SK-N-SH (cell line): ENCODE data around the gene IRF2BPL. TPM values are rescaled to one million over a fixed set of nuclear protein-coding genes. Genes with fewer than 3 reads are reported as not detected.

Experiments
- ELF1 ChIP-seq: IDR thresholded peaks from 2 replicates; pipeline ENCODE4 v1.4.0; 2012
- EP300 ChIP-seq, 2 experiments: IDR thresholded peaks; 2 replicates each; pipeline versions ENCODE4 v1.4.0 to v1.6.1; 2012; ENCODE audit warnings: borderline replicate concordance in 1 of 2, low read depth in 1 of 2, low read length in 1 of 2
- FOXM1 ChIP-seq: IDR thresholded peaks from 2 replicates; pipeline ENCODE4 v1.4.0; 2012; ENCODE audit warnings: low read depth, mild to moderate bottlenecking
- GABPA ChIP-seq: IDR thresholded peaks from 2 replicates; pipeline ENCODE4 v1.4.0; 2012; ENCODE audit warnings: low read depth, mild to moderate bottlenecking
- MEF2A ChIP-seq: IDR thresholded peaks from 2 replicates; pipeline ENCODE4 v1.4.0; 2012; ENCODE audit warnings: low read depth, borderline replicate concordance
- MXI1 ChIP-seq: IDR thresholded peaks from 2 replicates; pipeline ENCODE4 v1.6.1; 2012; ENCODE audit warnings: mild to moderate bottlenecking, low read depth, low read length, improper control_type of control experiment
- NFIC ChIP-seq: IDR thresholded peaks from 2 replicates; pipeline ENCODE4 v1.4.0; 2012; ENCODE audit warnings: borderline replicate concordance
- NRF1 ChIP-seq: IDR thresholded peaks from 2 replicates; pipeline ENCODE4 v1.6.1; 2012; ENCODE audit warnings: low read depth, mild to moderate bottlenecking, low read length
- RAD21 ChIP-seq: IDR thresholded peaks from 2 replicates; pipeline ENCODE4 v1.6.1; 2012; ENCODE audit warnings: mild to moderate bottlenecking, low read length
- RFX5 ChIP-seq: IDR thresholded peaks from 2 replicates; pipeline ENCODE4 v1.6.1; 2012; ENCODE audit warnings: mild to moderate bottlenecking, improper control_type of control experiment, low read length
- RXRA ChIP-seq: IDR thresholded peaks from 2 replicates; pipeline ENCODE4 v1.4.0; 2012; ENCODE audit warnings: low read depth, mild to moderate bottlenecking, borderline replicate concordance
- SIN3A ChIP-seq: IDR thresholded peaks from 2 replicates; pipeline ENCODE4 v1.6.1; 2012; ENCODE audit warnings: low read depth, mild to moderate bottlenecking, low read length, moderate library complexity, borderline replicate concordance
- TCF12 ChIP-seq: IDR thresholded peaks from 2 replicates; pipeline ENCODE4 v1.4.0; 2012
- USF1 ChIP-seq: IDR thresholded peaks from 2 replicates; pipeline ENCODE4 v1.4.0; 2012; ENCODE audit warnings: low read depth, borderline replicate concordance
- polyA plus RNA-seq, 3 experiments: library from polyadenylated mRNA; depleted of rRNA; stranded (reverse); fragments of >200 nt; gene quantifications; 2 replicates each; pipeline ENCODE4 v1.2.3, GENCODE V29; 2012
- TF ChIP-seq, protein P1 (sequence below): fragments of 150-350 bp; IDR thresholded peaks from 2 replicates; pipeline ENCODE4 v1.6.1; 2017; ENCODE audit warnings: antibody characterized with exemption, low read length, low read depth, borderline replicate concordance
- TF ChIP-seq, protein P2 (sequence below): IDR thresholded peaks from 2 replicates; pipeline ENCODE4 v1.6.1; 2012; ENCODE audit warnings: mild to moderate bottlenecking, low read depth, low read length, moderate library complexity
- TF ChIP-seq, protein P3 (sequence below): fragments of 200-600 bp; sonication (generic); IDR thresholded peaks from 2 replicates; pipeline ENCODE4 v1.6.1; 2017; ENCODE audit warnings: antibody characterized with exemption, mild to moderate bottlenecking, moderate library complexity

Gene IRF2BPL
- polyA plus RNA-seq, 1 of the 3 experiments (the other 2 are of a cell fraction): 17.1 TPM

DNA sequence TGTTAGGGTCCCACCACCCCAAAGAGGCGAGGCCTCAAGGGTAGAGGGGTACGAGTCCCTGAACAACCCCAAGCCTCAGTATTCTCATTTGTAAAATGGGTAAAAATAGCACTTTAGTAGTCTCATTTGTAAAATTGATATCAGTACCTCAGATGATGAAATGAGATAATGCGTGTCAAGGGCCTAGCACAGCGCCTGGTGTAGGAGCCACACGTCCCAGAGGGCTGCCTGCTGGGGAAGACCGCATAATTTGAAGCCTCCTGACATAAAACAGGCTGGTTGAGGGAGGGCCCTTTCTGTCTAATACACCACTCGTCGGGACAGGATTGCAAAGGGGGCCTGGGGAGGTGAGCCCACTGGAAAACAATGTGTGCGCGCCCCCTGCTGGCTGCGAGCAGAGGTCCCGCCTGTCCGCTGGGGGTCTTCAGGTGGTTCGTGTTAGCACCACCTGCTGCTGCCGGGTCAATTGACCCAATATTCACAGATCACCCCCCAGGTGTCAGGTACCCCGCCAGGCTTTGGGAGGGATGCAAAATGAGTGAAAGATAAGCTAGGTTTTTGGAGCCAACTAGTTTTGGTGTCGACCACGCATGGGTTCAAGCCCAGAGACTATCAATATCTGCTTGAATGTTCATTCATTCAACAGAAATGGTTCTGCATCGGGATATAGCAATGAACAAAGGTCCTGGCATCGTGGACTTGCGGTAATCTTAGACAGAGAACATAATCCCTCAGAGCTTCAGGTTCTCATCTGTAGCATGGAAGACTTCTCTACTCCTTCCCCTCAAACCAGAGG lies 24.7 kb upstream of the IRF2BPL start (continued):
- TF ChIP-seq MEF2A: no peak
- peak; percentile 24; the same call in 1 of the 2 replicates for TF ChIP-seq NFIC
- no peak for TF ChIP-seq USF1
- TF ChIP-seq MXI1: peak; percentile 46; the same call in 1 of the 2 replicates
- TF ChIP-seq, protein P1, sequence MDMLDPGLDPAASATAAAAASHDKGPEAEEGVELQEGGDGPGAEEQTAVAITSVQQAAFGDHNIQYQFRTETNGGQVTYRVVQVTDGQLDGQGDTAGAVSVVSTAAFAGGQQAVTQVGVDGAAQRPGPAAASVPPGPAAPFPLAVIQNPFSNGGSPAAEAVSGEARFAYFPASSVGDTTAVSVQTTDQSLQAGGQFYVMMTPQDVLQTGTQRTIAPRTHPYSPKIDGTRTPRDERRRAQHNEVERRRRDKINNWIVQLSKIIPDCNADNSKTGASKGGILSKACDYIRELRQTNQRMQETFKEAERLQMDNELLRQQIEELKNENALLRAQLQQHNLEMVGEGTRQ: no peak
- peak; percentile 67 for TF ChIP-seq TCF12
- TF ChIP-seq RFX5: no peak
- TF ChIP-seq RXRA: peak; percentile 25; the same call in 1 of the 2 replicates
- peak; percentile 25; the same call in 1 of the 2 replicates for TF ChIP-seq NRF1
- TF ChIP-seq, protein P2, sequence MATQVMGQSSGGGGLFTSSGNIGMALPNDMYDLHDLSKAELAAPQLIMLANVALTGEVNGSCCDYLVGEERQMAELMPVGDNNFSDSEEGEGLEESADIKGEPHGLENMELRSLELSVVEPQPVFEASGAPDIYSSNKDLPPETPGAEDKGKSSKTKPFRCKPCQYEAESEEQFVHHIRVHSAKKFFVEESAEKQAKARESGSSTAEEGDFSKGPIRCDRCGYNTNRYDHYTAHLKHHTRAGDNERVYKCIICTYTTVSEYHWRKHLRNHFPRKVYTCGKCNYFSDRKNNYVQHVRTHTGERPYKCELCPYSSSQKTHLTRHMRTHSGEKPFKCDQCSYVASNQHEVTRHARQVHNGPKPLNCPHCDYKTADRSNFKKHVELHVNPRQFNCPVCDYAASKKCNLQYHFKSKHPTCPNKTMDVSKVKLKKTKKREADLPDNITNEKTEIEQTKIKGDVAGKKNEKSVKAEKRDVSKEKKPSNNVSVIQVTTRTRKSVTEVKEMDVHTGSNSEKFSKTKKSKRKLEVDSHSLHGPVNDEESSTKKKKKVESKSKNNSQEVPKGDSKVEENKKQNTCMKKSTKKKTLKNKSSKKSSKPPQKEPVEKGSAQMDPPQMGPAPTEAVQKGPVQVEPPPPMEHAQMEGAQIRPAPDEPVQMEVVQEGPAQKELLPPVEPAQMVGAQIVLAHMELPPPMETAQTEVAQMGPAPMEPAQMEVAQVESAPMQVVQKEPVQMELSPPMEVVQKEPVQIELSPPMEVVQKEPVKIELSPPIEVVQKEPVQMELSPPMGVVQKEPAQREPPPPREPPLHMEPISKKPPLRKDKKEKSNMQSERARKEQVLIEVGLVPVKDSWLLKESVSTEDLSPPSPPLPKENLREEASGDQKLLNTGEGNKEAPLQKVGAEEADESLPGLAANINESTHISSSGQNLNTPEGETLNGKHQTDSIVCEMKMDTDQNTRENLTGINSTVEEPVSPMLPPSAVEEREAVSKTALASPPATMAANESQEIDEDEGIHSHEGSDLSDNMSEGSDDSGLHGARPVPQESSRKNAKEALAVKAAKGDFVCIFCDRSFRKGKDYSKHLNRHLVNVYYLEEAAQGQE: no peak
- TF ChIP-seq ELF1: no peak
- TF ChIP-seq FOXM1: no peak
- TF ChIP-seq EP300 (IDR thresholded peaks at IDR 0.05; ENCODE audit: borderline replicate concordance in 1 of 2, low read depth in 1 of 2, low read length in 1 of 2): no peak; a peak in 2 of 4 replicates
- TF ChIP-seq, protein P3, sequence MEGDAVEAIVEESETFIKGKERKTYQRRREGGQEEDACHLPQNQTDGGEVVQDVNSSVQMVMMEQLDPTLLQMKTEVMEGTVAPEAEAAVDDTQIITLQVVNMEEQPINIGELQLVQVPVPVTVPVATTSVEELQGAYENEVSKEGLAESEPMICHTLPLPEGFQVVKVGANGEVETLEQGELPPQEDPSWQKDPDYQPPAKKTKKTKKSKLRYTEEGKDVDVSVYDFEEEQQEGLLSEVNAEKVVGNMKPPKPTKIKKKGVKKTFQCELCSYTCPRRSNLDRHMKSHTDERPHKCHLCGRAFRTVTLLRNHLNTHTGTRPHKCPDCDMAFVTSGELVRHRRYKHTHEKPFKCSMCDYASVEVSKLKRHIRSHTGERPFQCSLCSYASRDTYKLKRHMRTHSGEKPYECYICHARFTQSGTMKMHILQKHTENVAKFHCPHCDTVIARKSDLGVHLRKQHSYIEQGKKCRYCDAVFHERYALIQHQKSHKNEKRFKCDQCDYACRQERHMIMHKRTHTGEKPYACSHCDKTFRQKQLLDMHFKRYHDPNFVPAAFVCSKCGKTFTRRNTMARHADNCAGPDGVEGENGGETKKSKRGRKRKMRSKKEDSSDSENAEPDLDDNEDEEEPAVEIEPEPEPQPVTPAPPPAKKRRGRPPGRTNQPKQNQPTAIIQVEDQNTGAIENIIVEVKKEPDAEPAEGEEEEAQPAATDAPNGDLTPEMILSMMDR: peak; percentile 98
- TF ChIP-seq RAD21: peak; percentile 96
- TF ChIP-seq GABPA: no peak
- TF ChIP-seq SIN3A: peak; percentile 25; the same call in 1 of the 2 replicates
